Endometrial microvascular endothelial cells (primary cell): Measurements from ENCODE around the gene PRKN. TPM values are rescaled to one million over a fixed set of nuclear protein-coding genes. Genes with fewer than 3 reads are reported as not detected.

ENCODE experiments used
- in situ Hi-C: cut with HindIII; loops from 2 replicates; pipeline ENCODE4 v1.10.0; 2017; ENCODE audit warnings: low sequenced_read_pairs, low pct_unique_long_range_greater_than_20kb; ENCODE audit errors: inconsistent ontology term
- total RNA-seq: library from RNA; depleted of rRNA; stranded (reverse); fragments of >200 nt; gene quantifications from one replicate; pipeline ENCODE4 v1.2.3, GENCODE V29; 2015; ENCODE audit errors: inconsistent ontology term

The PRKN gene
- total RNA-seq, 1 donor from 2014 or later, result not detected

DNA sequence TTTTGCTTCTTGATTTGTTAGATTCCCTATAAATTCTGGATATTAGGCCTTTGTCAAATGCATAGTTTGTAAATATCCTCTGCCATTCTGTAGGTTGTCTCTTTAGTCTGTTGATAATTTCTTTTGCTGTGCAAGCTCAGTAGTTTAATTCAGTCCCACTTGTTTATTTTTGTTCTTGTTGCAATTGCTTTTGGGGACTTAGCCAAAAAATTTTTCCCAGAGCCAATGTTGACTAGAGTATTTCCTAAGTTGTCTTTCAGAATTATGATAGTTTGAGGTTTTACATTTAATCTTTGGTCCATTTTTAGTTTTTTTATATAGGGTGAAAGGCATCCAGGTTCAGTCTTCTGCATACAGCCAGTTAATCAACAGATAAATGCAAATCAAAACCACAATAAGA lies 96.0 kb downstream of the PRKN start:
- in situ Hi-C loops, result no loop called here

DNA sequence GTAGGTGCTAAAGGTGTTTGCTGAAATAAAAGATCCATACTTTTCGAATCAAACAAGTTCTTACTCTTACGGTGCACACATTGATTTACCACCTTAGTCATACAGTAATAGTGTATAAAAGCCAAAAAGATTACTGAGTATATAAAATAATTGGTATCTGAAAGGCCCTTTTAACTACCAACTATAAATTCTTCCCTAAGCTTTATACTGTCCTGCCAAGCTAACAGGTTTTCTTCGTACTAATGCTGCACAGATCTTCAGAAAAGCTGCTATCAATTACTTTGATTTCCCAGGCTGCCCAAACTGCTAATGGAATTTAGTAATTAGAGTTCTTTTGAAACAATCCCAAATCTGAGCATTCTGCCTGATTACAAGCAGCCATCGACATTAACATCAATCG lies 97.5 kb downstream of the PRKN start:
- in situ Hi-C loops, result no loop called here

DNA sequence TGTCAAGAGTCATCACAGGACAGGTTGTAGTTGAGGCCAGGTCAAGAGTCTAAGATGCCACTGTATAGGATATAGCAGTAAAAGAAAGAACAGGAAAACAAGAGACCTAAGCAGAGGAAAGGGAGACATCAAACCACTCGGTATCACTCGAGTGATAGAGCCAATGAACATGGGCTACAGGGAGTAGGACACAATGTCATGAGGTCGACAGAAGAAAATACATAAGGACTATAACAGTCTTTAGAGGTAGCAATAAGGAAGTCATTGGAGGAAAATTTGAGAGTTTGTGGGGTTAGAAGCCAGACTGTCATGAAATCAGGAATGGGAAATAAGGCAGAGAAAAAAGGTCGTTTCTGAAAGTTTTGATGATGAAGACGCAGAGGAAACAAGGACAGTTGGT lies 99.7 kb downstream of the PRKN start:
- in situ Hi-C loops, result no loop called here

DNA sequence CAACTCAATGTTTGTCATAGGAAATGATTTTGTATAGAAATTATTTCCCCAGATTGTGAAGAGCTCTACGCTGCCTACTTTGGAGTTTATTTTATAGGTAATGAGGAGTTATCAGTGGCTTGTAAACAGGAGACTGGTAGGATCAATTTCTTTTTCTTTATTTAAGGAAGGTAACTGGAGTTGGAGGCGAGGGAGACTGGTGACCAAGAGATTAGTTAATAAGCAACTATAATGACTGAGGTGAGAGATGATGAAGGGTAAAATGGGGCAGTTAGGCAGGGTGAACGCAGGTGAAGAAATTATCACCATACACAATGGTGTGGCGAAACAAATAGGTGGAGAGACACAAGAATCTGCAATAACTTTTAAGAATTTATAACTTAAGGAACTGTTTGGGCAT lies 100.2 kb downstream of the PRKN start:
- in situ Hi-C loops, result no loop called here

- in situ Hi-C loops, result no loop called here
Observed at GRCh38 chr6:162626869-162627268, 100.7 kb downstream of the PRKN start.

GRCh38 chr6:162625846-162626540 lies 101.6 kb downstream of the PRKN start:
- in situ Hi-C loops, result no loop called here

GRCh38 chr6:162622572-162622971 lies 105.0 kb downstream of the PRKN start:
- in situ Hi-C loops, result no loop called here

DNA sequence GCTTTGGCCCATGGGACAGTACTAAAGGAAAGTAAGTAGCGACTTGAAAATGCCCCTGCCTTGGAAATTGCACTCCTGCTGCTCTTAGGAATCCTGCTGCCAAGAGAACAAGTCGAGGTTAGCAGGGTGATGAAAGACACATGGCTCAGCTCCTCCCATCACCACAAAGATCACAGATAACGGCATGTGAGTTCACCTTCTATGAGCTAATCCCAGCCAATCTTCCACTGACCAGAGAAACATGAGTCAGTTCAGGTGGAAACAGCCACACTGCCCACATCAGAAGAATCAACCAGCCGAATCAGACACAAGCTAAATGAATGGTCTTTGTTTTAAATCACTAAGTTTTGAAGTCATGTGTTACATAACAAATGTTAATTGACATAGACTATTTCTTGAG lies 106.3 kb downstream of the PRKN start:
- in situ Hi-C loops, result no loop called here

DNA sequence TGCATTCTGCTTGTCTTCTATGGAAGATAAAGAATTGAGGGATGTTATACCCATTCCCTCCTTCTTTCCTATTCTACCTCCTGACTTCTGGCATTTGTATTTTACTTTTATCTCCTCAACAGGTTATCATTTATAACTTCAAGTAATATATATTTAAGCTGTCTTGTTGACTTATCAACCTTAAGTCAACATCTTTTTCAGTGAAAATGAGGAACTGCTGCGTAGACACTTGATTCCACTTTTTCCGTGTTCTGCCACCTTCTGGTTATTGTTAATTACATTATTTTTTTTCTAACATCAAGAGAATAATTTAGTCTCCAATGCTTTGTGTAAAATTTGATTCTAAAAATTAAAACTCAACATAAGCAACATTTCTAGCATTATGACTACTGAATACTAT lies 107.5 kb downstream of the PRKN start:
- in situ Hi-C loops, result no loop called here

DNA sequence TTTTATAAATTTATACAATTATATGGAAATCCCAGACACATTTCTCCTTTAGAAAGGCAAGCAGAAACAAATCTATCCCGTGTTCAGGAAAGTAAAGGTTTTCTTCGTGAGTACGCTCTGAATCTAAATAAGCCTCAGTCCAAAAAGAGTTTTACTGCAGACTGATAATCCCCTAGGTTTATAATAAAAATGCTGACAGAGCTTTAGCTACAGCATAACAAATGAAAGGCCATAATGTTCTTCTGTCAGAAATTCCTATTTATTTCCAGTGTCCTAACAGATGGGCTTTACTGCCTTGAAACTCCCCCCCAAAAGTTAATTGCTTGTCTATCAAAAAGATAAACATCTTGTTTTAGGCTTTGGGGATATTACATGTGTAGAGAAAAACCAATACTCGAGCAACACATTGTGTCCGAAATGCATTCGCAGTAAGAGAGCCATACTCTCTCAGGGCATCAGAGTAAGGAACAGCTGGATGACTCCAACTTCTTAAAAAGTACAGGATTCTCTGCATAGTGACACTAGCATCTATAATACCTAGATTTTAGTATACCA lies 109.0 kb downstream of the PRKN start:
- in situ Hi-C loops, result no loop called here

DNA sequence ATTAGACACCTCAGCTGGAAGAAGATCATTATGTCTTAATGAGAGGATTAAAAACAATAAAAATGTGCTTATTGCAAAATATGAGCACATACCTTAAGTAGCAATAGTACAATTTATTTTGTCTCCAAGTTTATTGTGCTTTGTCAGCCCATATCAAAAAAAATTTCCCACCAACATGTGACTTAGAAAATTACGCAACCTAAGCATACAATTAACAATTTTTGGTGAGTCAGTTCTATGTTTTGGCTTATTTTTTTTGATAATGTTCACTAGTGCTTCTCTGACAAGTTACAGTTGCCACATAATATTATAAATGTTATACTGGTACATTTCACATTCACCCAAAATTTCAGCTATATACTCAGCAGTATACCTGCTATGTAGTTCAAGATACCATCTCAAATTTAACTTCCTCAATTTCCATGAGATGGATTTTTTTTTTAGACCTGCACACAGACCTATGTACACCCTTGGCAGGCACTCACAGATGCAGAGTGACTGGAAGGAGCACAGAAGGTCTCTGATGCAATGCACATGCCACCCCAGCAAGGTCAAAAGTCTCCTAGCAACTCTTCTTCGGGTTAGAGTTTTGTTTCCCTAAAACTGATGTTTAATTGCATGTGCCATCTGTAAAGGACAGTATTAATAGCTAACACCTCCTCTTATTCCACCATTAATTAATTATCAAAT lies 112.4 kb downstream of the PRKN start:
- in situ Hi-C loops, result no loop called here

GRCh38 chr6:162613310-162613709 lies 114.3 kb downstream of the PRKN start:
- in situ Hi-C loops, result no loop called here

DNA sequence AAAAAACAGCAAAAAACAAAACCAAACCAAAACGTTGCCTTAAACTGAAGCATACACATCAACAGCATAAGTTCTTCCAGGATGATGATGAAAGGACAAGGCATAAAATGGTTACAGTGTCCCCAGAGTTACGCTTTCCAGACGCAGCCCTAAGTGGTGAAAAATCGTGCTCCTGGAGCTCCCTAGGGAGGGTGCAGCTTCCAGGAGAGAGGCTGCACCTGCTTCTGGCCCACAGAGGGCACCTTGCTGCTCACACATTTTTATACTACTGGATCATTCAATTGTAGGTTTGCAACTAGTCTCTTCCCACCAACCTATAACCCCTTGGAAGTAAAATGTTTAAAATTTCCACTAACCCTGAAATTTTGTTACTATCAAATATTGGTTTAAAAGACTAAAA lies 115.0 kb downstream of the PRKN start:
- in situ Hi-C loops, result no loop called here

DNA sequence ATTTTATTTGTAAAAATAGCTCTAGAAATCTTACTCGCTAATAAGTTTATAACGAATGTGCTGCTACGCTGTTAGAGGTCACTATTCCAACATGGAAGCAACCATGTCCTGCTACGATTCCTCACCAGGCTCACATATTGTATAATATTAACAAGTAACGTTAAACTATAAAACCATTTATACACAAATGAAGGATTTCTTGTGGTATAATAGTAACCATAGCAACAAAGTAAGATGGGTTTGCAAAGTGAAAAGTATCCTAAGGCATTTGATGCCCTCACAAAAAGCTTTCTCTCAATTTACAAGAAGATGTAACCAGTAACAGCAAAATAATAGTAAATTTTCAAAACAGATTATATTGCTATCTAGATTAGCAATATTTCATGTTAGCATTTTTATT lies 117.2 kb downstream of the PRKN start:
- in situ Hi-C loops, result no loop called here

DNA sequence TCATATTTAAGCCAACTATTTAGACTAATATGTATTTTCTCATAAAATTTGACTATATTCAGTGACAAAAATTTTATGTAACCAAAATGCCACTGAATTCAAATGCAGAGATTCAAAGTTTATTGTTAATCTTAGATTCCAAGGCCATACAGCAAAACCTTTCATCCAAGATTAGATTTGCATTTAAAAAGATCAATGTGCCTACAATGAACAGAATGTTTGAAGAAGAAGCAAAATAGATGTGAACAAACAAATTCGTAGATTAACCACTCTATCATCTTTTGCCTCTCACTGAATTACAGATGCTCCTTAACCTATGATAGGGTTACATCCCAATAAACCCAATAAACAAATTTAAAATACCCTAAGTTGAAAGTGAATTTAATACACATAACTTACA lies 121.7 kb downstream of the PRKN start:
- in situ Hi-C loops, result no loop called here

DNA sequence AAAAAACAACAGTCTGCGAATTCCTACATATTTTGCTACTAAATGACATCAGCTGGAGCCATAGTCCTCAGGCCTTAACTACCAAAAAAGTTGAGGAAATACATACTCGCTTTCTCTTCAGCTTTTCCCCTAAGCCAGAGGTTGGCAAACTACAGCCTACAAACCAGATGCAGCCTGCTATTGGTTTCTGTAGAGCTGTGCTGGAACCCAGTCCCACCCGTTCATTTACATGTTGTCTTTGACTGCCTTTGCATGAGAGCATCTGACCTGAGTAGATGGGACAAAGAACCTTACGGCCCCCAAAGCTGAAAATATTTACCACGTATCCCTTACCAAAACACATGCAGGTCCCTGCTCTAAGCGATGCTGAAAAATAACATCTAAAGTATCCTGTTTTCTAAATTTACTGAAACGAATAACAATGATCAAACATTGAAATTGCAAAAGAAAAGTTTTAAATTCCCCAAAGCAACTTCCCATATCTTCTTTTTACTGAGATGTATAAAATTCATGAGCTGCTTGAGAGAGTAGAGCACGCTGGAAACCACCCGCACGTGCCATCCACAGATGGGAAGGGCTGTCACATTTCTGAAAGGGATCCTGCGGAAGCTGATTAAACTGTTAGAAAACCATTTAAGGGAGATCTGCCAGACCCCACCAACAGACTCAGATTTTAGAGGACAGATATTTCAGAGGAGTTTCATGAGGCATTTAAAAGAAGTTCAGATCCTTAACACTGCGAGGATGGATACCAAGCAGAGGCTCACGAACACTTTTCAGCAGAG lies 124.1 kb downstream of the PRKN start:
- in situ Hi-C loops, result no loop called here

DNA sequence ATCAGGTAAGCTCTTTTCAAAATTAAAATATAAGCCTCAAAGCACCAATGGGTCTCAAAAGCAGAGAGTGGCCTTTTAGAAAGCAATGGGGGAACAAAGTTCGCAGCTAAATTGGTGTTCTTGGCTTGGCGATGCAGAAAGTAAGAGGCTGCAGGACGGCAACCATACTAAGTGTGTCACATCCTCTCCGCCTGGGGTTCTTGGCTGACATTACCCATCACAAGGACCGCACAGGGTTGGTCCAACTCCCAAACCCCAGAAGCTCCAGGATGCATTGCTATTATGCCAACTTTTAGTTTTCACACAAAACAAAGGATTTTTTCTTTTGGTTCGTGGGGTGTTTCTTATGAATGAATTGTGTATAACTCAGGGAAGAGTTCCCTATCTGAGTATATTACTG lies 124.8 kb downstream of the PRKN start:
- in situ Hi-C loops, result no loop called here

DNA sequence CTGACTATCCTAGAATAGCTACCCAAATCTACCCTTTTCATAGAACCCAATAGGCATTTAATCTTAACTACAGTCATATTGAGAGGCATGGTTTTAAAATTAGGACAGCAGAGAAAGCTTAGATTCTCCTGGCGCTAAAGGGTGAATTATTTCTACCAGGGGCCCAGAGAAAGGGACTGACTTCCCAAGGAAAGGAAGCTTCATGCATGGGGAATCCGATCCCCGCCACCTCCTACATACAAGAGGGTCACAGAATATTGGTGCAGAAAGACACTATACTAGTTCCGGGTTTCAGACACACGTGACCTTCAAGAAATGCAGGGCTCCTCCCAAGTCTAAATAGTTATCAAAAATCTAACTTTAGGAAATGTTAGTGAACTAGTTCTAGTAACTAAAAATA lies 130.9 kb downstream of the PRKN start:
- in situ Hi-C loops, result no loop called here

- in situ Hi-C loops, result no loop called here
Observed at GRCh38 chr6:162591517-162591916, 136.0 kb downstream of the PRKN start.
